Activated CD8-positive, alpha-beta memory T cell treated with anti-CD3 and anti-CD28 coated beads, Interleukin-2, amount 50 U/mL, for 24 hours (primary cell): ENCODE results near the gene NAT9.
A peak's percentile ranks its signal among the peaks of the same experiment; 100 is the strongest.

Experiments
- DNase-seq: peaks from one replicate; pipeline ENCODE4 v3.0.0-alpha.2; 2020; ENCODE audit errors: extremely low read depth

The NAT9 gene

GRCh38 chr17:74744714-74745547, 31.2 kb downstream of the NAT9 start:
- DNase-seq = peak; percentile 62

- DNase-seq = no peak
Observed at GRCh38 chr17:74744349-74744713, 31.8 kb downstream of the NAT9 start.

- DNase-seq = no peak
Observed at GRCh38 chr17:74743755-74744154, 32.4 kb downstream of the NAT9 start.

GRCh38 chr17:74742978-74743545, 33.1 kb downstream of the NAT9 start:
- no peak for DNase-seq

- no peak for DNase-seq
Observed at GRCh38 chr17:74742153-74742515, 34.0 kb downstream of the NAT9 start.

- no peak for DNase-seq
Observed at GRCh38 chr17:74740641-74741387, 35.3 kb downstream of the NAT9 start.

- DNase-seq = no peak
Observed at GRCh38 chr17:74740173-74740572, 36.0 kb downstream of the NAT9 start.

- no peak for DNase-seq
Observed at GRCh38 chr17:74739227-74739831, 36.8 kb downstream of the NAT9 start.

GRCh38 chr17:74738051-74738996, 37.8 kb downstream of the NAT9 start:
- no peak for DNase-seq

- no peak for DNase-seq
Observed at GRCh38 chr17:74737299-74738050, 38.7 kb downstream of the NAT9 start.

GRCh38 chr17:74736513-74737298, 39.4 kb downstream of the NAT9 start, which contains the start of gene RAB37:
TSS of gene RAB37 (plus strand) at chr17:74737256. CDS start at chr17:74737273, 17 bp downstream.
- DNase-seq = no peak

GRCh38 chr17:74734256-74734655, 41.9 kb downstream of the NAT9 start:
- no peak for DNase-seq

- DNase-seq = no peak
Observed at GRCh38 chr17:74733365-74734122, 42.6 kb downstream of the NAT9 start.

- no peak for DNase-seq
Observed at GRCh38 chr17:74732042-74732867, 43.9 kb downstream of the NAT9 start.

GRCh38 chr17:74731347-74731605, 44.9 kb downstream of the NAT9 start:
- DNase-seq = no peak

GRCh38 chr17:74730491-74731346, 45.4 kb downstream of the NAT9 start:
- DNase-seq = no peak

GRCh38 chr17:74729866-74730265, 46.3 kb downstream of the NAT9 start:
- DNase-seq = no peak
